HG03108 (cell line): ENCODE data around the gene TMUB2.
A peak's percentile ranks its signal among the peaks of the same experiment; 100 is the strongest.
"Not testable (repeated sequence)": the region's sequence is repeated elsewhere in the genome, so short reads cannot be mapped to it uniquely, and the experiment has no call there.

ENCODE experiments used
- ATAC-seq: cut with Tn5 transposase; IDR thresholded peaks from one replicate; pipeline ENCODE4 v1.9.1; 2021; ENCODE audit warnings: moderate library complexity; ENCODE audit not compliant: unreplicated experiment

The TMUB2 gene

DNA sequence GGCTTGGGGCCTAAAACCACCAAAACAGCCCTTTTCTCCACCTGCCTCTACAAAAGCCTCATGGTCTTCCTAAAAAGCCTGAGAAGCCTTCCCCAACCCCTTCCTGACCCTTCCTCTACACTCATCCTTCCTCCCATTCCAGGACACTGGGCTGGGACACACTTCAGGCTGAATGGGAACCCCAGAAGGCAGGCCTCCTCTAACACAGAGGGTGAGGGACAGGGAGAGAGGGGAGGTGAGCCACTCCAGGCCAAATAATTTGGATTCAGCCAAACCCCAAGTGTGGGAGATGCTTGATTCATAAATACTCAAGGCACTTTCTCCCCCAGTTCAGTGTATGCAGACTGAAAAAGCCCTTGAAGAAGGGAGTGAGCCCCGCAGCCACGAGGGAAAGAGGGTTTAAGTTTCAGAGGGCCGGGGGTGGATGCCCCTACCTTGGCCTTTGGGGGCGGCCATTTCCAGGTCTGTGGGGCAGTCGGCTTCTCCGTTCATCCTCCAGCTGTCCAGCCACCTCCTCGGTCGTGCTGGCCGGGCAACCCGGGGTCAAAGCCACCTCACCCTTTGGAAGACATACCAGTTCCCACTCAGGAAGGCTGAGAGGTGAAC lies 31.1 kb downstream of the TMUB2 start:
- ATAC-seq: no peak

GRCh38 chr17:44218344-44219107 lies 31.8 kb downstream of the TMUB2 start:
- ATAC-seq: peak; percentile 23

DNA sequence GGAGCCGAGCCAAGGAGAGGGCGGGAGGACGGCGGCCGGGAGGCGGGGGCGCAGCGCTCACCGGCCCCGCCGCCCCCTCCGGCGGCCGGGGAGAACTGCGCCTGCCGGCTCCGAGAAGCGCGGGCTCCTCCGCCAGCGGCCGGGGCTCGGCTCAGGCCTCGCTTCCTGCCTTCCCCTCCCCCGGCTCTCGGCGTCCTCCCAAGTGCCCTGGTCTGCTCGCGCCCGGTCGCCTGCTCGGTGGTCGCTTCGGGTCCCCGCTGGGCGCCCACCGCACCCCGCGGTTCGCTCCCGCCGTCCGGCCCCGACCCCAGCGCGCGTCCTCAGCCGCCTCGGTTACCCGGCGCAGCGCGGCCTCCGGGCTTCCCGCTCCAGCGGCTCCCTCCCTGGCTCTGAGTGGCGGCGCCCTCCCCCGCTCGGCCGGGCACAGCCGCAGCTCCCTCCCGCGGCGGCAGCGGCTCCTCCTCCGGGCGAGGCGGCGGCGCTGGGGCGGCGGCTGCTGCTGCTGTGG lies 32.4 kb downstream of the TMUB2 start:
- peak; percentile 27 for ATAC-seq

- ATAC-seq: peak; percentile 9
Observed at GRCh38 chr17:44219616-44220212, 32.9 kb downstream of the TMUB2 start, which contains the start of gene UBTF. UBTF (minus strand) TSS chr17:44219675; CDS start chr17:44218229, 1,446 bp downstream.

DNA sequence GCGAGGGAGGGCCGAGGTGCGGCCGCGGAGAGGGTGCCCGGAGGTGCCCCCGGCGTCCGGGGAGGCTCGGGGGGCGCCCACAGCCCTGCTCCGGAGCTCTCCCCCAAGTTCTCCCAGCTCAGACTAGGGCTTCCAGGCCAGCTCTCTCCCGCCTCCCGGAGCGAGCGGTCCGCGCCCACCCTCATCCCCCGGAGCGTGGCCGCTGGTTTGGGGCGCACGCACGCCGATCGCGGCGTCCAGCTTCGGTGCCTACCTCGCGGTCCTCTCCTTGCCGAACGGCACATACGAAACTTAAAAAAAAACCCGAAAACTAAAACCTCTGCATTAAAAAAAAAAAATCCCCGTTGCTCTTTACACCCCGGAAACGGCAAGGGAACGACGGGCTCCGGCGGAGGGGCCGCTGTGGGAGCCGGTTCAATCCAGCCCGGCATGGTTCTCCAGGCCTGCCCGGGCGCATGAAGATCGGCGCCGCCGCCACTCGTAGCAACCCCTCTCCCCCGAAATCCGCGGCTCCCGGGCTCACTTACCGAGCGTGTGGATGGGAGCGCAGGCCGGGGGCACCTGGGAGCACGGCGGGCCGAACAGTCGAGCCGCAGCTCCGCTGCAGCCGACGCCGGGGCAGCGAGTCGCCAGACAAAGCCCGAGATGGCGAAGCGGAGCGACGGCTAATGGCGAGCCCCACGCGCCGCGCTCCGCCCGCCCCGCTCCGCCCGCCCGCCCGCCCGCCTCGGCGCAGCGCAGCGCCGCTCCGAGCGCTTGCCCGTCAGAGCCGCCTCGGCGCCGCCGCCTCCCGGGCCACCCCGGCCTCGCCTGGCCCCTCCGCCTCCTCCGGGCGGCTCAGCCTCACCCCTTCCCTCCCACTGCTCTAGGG lies 33.7 kb downstream of the TMUB2 start:
- no peak for ATAC-seq

- ATAC-seq: no peak
Observed at GRCh38 chr17:44221084-44221861, 34.5 kb downstream of the TMUB2 start.

DNA sequence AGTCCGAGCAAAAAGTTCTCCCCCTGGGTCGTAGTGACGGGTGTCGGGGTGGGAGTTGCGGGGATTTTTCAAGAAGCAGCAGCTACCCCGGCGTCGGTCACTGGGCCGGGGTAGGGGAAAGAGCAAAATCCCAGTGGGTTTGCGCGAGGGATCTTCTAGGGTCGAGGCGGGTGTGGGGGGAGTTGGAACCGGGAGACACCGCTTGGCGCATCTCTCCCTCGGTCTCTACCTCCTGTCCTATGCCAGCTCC lies 35.0 kb downstream of the TMUB2 start:
- ATAC-seq: no peak

GRCh38 chr17:44222112-44222869 lies 35.5 kb downstream of the TMUB2 start:
- no peak for ATAC-seq

- no peak for ATAC-seq
Observed at GRCh38 chr17:44223541-44224071, 36.8 kb downstream of the TMUB2 start.

GRCh38 chr17:44229090-44229489 lies 42.3 kb downstream of the TMUB2 start:
- no peak for ATAC-seq

DNA sequence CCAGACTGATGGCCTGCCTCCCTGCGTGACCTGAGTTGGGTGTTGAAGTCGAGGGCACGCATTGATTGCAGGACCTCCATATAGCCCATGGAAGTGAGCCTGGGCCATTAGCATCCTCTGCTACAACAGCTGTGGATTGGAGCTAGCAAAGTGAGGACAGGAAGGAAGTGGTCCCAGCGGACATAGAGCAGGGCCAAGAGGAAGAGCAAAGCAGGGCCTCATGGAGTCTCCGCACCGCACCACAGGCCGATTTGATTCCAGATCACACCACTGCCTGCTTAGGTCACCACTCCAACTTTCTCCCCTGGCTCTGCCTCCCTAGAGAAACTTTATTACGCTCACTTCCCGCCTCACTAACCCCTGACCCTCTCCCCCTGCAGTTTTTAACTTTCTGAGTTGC lies 43.4 kb downstream of the TMUB2 start:
- ATAC-seq: no peak

GRCh38 chr17:44232061-44232460 lies 45.3 kb downstream of the TMUB2 start:
- no peak for ATAC-seq

GRCh38 chr17:44233582-44233981 lies 46.8 kb downstream of the TMUB2 start:
- no peak for ATAC-seq

GRCh38 chr17:44235583-44235936 lies 48.8 kb downstream of the TMUB2 start:
- ATAC-seq: no peak

- no peak for ATAC-seq
Observed at GRCh38 chr17:44236444-44236991, 49.7 kb downstream of the TMUB2 start.

DNA sequence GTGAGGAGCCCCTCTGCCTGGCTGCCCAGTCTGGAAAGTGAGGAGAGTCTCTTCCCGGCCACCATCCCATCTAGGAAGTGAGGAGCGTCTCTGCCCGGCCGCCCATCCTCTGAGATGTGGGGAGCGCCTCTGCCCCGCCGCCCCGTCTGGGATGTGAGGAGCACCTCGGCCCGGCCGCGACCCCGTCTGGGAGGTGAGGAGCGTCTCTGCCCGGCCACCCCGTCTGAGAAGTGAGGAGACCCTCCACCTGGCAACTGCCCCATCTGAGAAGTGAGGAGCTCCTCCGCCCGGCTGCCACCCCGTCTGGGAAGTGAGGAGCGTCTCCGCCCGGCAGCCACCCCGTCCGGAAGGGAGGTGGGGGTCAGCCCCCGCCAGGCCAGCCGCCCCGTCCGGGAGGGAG lies 51.1 kb downstream of the TMUB2 start:
- ATAC-seq: not testable (repeated sequence)

DNA sequence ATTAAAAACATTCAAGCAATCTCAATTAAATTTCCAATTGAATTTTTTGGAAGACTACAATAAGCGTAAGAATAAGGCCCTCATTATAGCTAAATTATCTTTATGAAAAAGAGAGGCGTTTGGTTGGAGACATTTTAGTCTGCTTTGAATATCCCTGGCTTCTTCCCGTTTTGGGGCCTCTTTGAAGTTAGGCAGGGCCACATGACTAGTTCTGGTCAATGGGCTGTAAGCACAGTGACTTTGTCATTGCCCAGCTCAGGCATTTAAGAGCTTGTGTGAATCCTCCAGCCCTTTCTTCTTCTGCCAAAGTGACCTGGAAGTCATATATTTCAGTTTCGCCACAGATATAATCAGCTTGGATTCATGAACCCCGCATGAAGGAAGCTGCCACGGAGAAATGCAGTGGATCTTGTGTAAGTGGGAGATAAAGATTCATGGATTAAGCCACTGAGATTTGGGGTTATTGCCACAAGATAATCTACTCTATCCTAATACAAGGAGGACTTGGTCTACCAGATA lies 54.4 kb downstream of the TMUB2 start:
- no peak for ATAC-seq
